Left ventricle myocardium superior (tissue), 1 donor: Measurements from ENCODE around the gene RUNX3. TPM values are rescaled to one million over a fixed set of nuclear protein-coding genes. Genes with fewer than 3 reads are reported as not detected.

Source experiments
- ATAC-seq: fragments of 200-7000 bp; cut with Tn5 transposase; one replicate; pipeline ENCODE4 v1.9.1; 2020; ENCODE audit warnings: mild to moderate bottlenecking, moderate library complexity
- DNase-seq: peaks from one replicate; pipeline ENCODE4 v3.0.0-alpha.2; 2020
- intact Hi-C: fragments of 100-400 bp; cut with micrococcal nuclease; formaldehyde crosslinking; loops from one replicate; pipeline ENCODE4 v1.11.0; 2022
- total RNA-seq: library from RNA; stranded (reverse); fragmentation: NEBNext Ultra II Directional; extraction: Animal tissue kit (Norgen Biotek cat#: 25700); gene quantifications from one replicate; pipeline ENCODE4 v1.2.1, GENCODE V29; 2021
- donor health status: DM: no; HTN: yes; CAD: no; lungs with severe emphysema.

Gene RUNX3
- total RNA-seq, 1 donor from 2014 or later: 0.89 TPM

- ATAC-seq: no peak
- DNase-seq: no peak
- intact Hi-C loops: no loop called here
These were observed 3.4 kb upstream of the RUNX3 start for GRCh38 chr1:24933468-24933867.

DNA sequence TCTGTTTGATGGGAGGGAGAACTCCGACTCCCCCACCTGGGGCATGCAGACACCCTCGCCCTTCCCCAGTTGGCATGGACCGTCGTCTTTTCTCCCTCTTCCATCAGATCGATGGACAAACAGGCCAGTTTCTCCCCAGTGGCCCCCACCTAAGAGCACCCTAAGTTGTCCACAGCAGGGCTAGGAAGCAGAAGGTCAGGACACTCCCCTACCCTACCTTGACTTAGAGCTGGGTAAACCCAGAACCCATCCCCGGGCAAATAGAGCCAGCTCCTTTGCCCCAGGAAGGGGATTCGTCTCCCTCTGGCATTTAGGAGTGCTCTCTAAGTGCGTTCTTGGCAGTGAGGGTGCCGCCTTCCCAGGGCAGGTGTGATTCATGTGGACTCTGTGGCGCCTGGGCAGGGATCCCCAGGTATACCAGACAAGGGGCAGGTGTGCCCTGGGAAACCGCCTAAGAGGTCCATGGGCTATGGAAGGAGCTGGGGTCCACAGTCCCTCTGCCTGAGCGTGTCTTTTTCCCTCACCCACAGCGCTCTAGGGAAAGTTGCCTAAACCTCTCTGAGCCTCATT lies 2.7 kb upstream of the RUNX3 start:
- intact Hi-C loops: no loop called here
- DNase-seq: no peak
- ATAC-seq: no peak

DNA sequence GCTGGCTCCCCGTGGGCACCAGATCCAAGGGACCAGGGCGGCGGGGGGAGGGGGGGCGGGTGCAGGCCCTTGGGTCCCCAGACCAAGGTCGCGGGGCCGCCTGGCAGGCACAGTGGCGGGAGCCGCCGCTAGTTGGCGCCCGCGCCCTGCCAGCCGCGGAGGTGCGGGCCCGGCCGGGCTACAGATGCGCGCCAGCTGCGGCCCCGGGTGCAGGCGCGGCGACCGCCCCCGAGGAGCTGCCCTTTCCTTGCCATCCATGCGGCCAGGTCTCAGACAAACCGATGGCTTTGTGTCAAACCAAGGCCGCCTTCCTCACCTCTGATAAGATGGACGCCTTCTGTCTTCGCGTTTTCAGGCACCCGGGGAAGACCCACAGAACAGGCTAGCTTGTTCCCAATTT lies 2.2 kb upstream of the RUNX3 start:
- intact Hi-C loops: no loop called here
- DNase-seq: peak; percentile 78
- ATAC-seq: peak; percentile 79

- DNase-seq: no peak
- intact Hi-C loops: no loop called here
- no peak for ATAC-seq
These were observed 1.6 kb upstream of the RUNX3 start for GRCh38 chr1:24931468-24932231.

DNA sequence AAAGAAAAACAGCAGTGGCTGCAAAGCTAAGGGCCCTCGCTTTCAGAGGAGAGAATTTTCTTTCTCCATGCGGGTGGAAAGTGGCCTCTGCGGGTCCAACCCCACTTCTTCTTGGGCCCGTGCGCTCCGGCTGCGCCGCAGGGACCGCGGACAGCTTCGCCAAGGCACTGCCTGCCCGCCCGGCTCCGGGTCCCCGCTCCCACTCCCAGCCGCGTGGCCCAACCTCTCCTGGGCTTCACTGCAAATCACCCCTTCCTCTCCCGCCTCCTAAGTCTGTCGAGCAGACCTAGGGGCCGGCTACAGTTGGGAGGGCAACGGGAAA lies 1.0 kb upstream of the RUNX3 start:
- DNase-seq: no peak

DNA sequence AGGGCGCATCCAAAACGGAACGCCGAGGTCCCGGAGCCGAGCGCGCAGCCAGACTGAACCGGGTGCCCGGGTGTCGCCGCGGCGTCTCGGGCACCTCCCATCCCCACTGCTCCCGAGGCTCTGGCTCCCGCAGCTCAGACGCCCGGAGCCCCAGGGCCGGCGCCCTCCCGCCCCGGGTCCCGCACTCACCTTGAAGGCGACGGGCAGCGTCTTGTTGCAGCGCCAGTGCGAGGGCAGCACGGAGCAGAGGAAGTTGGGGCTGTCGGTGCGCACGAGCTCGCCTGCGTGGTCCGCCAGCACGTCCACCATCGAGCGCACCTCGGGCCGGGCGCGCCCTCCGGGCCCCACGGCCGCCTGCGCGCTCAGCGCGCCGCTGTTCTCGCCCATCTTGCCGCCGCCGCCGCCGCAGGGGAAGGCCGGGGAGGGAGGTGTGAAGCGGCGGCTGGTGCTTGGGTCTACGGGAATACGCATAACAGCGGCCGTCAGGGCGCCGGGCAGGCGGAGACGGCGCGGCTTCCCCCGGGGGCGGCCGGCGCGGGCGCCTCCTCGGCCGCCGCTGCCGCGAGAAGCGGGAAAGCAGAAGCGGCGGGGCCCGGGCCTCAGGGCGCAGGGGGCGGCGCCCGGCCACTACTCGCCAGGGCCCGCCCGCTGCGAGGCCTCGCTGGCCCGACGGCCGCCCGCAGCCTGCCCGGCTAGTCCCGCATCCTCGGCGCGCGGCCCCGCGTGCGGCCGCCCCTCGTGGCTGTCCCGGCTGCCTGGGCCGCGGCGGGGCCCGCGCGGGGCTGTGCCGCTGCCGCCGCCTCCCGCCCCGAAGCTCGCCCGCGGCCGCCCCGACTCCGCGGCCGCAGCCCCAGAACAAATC lies 447 bp downstream of the RUNX3 start:
- no peak for ATAC-seq

More for the DNA sequence above, 1.0 kb upstream of the RUNX3 start:
- ATAC-seq: no peak
- intact Hi-C loops: no loop called here

DNA sequence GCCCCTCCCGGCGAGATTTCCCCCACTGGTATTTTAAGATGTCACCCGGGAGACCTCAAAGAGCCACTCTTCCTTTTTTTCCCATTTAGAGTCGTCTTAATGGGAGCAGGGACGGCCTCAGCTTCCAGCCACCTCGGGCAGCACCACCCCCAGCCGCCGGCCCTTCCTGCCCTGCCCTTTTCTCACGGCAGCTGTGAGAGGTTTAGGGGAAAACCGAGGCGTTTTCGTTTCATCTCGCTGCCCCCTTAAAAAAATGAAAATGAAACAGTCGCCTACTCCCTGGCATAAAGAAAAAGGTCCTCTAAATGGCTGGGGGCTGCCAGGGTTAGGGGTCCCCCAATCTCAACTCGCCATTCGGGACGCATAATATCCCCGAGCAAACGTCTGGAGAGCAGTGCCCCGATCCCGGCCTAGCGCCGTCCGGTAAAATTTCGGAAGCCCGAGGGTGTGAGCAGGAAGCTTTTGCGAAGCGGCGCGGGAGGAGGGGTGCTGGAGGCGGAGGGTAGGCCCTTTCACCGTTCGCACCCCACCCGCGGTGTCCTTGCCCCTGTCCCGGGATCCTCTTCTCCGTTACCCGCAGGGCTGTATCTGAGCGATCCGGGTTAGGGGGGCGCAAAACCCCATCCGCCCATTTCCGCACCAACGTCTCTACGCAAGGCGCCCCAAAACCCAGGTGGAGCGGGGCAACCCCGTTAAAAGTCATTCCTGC lies 1.2 kb downstream of the RUNX3 start:
- intact Hi-C loops: no loop called here
- DNase-seq (peak; percentile 41), ATAC-seq (no peak)

More for the DNA sequence above, 447 bp downstream of the RUNX3 start:
- peak; percentile 54 for DNase-seq
- intact Hi-C loops: no loop called here

GRCh38 chr1:24927988-24928688 lies 1.9 kb downstream of the RUNX3 start:
- intact Hi-C loops: no loop called here
- ATAC-seq: no peak
- no peak for DNase-seq

GRCh38 chr1:24927473-24927872 lies 2.6 kb downstream of the RUNX3 start:
- intact Hi-C loops: no loop called here
- DNase-seq (no peak), ATAC-seq (no peak)

- ATAC-seq (no peak), DNase-seq (no peak)
- intact Hi-C loops: no loop called here
These were observed 3.4 kb downstream of the RUNX3 start for GRCh38 chr1:24926563-24927249.

- intact Hi-C loops: no loop called here
- ATAC-seq (no peak), DNase-seq (no peak)
These were observed 4.1 kb downstream of the RUNX3 start for GRCh38 chr1:24925963-24926362.

DNA sequence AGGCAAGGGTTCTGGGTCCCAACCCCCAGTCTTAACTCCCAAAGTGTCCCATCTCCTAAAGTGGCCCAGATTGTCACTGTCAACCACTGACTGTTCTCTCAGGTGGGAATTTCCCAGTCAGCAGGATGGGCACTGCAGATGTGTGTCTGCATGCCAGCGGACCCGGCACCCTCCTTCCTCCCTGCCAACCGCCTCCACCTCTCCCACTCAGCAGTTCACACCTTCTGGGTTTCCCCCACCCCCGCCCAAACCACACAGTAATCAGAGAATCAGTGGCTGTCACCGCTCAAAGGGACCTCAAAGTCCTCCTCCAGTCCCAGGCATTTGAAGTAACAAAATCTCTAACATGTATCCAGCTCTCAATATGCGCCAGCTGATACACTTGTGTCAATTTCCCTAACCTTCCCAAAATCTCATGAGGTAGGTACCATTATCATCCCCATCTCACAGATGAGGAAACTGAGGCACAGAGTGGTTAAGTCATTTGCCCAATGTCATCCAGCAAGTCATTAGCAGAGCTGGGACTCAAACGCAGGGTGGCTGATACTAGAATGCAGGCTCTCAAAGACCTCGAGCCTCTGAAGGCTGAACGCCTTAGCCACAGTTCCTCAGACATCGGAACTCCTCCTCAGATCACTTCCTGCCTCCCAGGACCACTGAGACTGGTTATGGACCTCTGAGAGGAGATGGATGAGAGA lies 4.8 kb downstream of the RUNX3 start:
- DNase-seq (no peak), ATAC-seq (no peak)
- intact Hi-C loops: no loop called here

GRCh38 chr1:24923485-24924113 lies 6.5 kb downstream of the RUNX3 start:
- intact Hi-C loops: no loop called here
- no peak for DNase-seq

DNA sequence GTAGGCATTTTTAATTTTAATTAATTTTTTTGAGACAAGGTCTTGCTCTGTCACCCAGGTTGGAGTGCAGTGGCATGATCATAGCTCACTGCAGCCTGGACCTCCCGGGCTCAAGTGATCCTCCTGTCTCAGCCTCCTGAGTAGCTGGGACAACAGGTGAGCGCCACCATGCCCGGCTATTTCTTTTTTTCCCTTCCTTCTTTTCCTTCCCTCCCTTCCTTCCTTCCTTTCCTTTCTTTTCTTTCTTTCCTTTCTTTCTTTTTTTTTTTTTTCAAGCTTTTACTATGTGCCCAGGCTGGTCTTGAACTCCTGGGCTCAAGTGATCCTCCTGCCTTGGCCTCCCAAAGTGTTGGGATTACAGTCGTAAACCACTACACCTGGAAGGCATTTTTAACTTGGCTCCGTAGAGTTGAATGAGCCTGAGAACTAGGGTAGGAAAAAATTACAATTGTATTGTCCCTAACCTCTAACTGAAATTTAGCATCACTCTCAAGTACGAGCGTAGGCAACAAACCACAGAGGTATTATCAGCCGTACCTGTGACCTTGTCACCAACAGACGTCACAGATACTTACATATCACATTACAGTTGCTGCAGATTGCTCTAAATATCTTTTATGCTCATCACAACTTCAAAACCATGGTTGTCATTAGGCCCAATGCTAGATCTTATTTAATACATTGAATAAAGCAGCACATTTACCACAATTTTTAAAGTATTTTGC lies 8.0 kb downstream of the RUNX3 start:
- DNase-seq (no peak), ATAC-seq (no peak)
- intact Hi-C loops: no loop called here

More at GRCh38 chr1:24923485-24924113, 6.5 kb downstream of the RUNX3 start:
- no peak for ATAC-seq

GRCh38 chr1:24921412-24921811 lies 8.7 kb downstream of the RUNX3 start:
- DNase-seq: no peak
- ATAC-seq: no peak
- intact Hi-C loops: no loop called here

GRCh38 chr1:24920533-24920925 lies 9.5 kb downstream of the RUNX3 start:
- ATAC-seq (no peak), DNase-seq (no peak)
- intact Hi-C loops: no loop called here
